ENCODE measurements around the gene NDUFS5.
"Not testable (repeated sequence)": the region's sequence is repeated elsewhere in the genome, so short reads cannot be mapped to it uniquely, and the experiment has no call there.

NDUFS5 gene

GRCh38 chr1:39026051-39026865, at the start of gene NDUFS5:
NDUFS5 (plus strand) TSS chr1:39026350; CDS start chr1:39028725, 2,375 bp downstream.
- DNase-seq (ENCODE audit: low read depth) = peak; percentile 89

- DNase-seq (ENCODE audit: low read depth) = not testable (repeated sequence)
Measured at GRCh38 chr1:38977399-38978244, 48.5 kb upstream of the NDUFS5 start.

- DNase-seq (ENCODE audit: low read depth) = not testable (repeated sequence)
Measured at GRCh38 chr1:38978245-38978542, 48.0 kb upstream of the NDUFS5 start.

GRCh38 chr1:38979380-38979779, 46.8 kb upstream of the NDUFS5 start:
- not testable (repeated sequence) for DNase-seq (ENCODE audit: low read depth)

- no peak for DNase-seq (ENCODE audit: low read depth)
Measured at GRCh38 chr1:38989979-38990378, 36.2 kb upstream of the NDUFS5 start.

- DNase-seq (ENCODE audit: low read depth) = no peak
Measured at GRCh38 chr1:38990386-38990737, 35.8 kb upstream of the NDUFS5 start.

- peak; percentile 95 for DNase-seq (ENCODE audit: low read depth)
Measured at GRCh38 chr1:38990738-38991637, 35.2 kb upstream of the NDUFS5 start, which contains the start of gene AKIRIN1. AKIRIN1 (plus strand) TSS chr1:38991276; CDS start chr1:38991381, 105 bp downstream.

GRCh38 chr1:38991638-38992411, 34.3 kb upstream of the NDUFS5 start:
- peak; percentile 59 for DNase-seq (ENCODE audit: low read depth)

GRCh38 chr1:38992412-38993111, 33.6 kb upstream of the NDUFS5 start:
- no peak for DNase-seq (ENCODE audit: low read depth)

GRCh38 chr1:38994196-38994595, 32.0 kb upstream of the NDUFS5 start:
- no peak for DNase-seq (ENCODE audit: low read depth)

- no peak for DNase-seq (ENCODE audit: low read depth)
Measured at GRCh38 chr1:38997034-38997900, 28.9 kb upstream of the NDUFS5 start.

GRCh38 chr1:38997901-38998190, 28.3 kb upstream of the NDUFS5 start:
- DNase-seq (ENCODE audit: low read depth) = no peak

GRCh38 chr1:39001516-39002421, 24.4 kb upstream of the NDUFS5 start:
- no peak for DNase-seq (ENCODE audit: low read depth)

GRCh38 chr1:39003281-39003680, 22.9 kb upstream of the NDUFS5 start:
- no peak for DNase-seq (ENCODE audit: low read depth)

GRCh38 chr1:39003794-39004193, 22.4 kb upstream of the NDUFS5 start:
- no peak for DNase-seq (ENCODE audit: low read depth)

- DNase-seq (ENCODE audit: low read depth) = no peak
Measured at GRCh38 chr1:39006287-39006686, 19.9 kb upstream of the NDUFS5 start.

- no peak for DNase-seq (ENCODE audit: low read depth)
Measured at GRCh38 chr1:39006726-39007645, 19.2 kb upstream of the NDUFS5 start.

- not testable (repeated sequence) for DNase-seq (ENCODE audit: low read depth)
Measured at GRCh38 chr1:39014956-39015355, 11.2 kb upstream of the NDUFS5 start.

All from CMK (cell line).